Stimulated activated CD8-positive, alpha-beta memory T cell treated with anti-CD3 and anti-CD28 coated beads, Interleukin-2, amount 100 ng/mL, for 1 hour (primary cell): ENCODE measurements around the gene ZNF236.
A peak's percentile ranks its signal among the peaks of the same experiment; 100 is the strongest.

Experiments
- DNase-seq, 2 donors: peaks; one replicate each; pipeline ENCODE4 v3.0.0-alpha.2; 2020; ENCODE audit warnings: low read depth in 2 of 2

The ZNF236 gene

DNA sequence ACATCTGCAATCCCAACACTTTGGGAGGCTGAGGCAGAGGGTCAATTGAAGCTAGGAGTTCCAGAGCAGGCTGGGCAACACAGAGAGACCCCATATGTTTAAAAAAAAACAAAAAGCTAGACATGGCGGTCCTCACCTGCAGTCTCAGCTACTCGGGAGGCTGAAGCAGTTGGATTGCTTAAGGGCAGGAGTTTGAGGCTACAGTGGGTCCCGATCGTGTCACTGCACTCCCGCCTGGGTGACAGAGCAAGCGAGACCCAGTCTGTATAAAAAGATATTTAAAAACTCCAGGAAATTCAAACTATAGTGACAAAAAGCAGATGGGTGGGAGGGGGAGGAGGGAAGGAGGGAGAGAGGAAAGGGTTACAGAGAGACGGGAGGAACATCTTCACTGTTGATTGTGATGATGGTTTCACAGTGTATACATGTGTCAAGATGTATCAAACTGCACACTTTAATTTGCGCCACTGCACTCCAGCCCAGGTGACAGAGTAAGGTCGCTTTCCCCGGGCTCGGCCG is 942 bp upstream of the ZNF236 start:
- no peak for DNase-seq

- peak; percentile 17 to 45 for DNase-seq
These were observed 367 bp upstream of the ZNF236 start for GRCh38 chr18:76821875-76822505.

DNA sequence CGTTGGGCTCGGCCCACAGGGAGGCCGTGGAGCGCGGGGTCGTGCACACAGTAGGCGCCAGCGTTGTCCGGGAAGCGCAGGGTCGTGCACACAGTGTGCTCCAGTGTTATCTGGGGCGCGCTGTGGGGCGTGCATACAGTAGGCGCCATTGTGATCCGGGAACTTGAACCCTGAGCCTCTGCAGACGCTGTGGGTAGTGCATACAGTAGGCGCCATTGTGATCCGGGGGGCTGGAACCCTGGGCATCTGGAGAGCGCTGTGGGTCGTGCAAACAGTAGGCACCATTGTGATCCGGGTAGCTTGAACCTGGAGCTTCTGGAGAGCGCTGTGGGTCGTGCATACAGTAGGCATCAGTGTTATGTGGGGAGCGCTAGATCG is 793 bp downstream of the ZNF236 start:
- no peak for DNase-seq

- DNase-seq: no peak
These were observed 1.2 kb downstream of the ZNF236 start for GRCh38 chr18:76823587-76824011.

DNA sequence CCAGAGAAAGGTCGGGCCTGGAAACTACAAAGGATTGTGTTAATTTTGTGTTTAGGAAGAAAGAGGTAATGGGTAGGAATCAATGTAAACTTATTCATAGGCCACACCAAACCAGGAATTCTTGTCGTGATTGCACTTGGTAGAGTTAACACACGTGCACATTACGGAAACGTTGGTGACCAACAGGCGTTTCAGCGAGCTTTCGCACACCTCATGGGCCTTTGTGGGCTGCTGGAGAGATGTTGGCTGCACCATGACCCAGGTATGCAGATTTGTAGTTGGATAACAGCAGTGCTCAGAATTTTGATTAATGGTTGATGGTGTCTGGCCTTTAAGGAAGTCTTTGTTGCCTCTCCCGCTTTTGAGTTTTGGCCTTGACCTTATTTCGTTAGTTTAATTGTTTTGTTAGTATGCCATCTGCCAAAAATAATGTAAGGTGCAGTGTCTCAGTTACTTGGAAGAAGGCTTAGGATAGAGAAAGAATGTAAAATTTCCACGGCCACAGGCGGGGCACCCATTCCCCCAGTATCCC is 1.9 kb downstream of the ZNF236 start:
- no peak for DNase-seq

DNA sequence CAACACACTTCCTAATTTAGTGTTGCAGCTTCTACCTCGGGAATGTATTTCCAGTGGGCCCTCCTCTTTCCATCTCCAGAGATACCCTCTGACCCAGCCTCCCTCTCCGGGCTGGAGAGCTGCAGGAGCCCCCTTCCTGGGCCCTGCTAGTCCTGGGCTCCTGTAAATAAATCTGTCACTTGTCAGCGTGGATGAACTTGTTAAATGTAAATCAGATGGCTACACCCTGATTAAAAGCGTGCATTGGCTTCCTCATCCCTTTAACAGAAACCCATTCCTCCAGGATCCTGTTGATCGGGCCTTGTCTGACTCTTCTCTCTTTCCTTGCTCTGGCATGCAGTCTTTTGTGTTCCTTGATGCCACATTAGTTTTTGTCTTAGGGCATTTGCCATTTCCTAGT is 2.4 kb downstream of the ZNF236 start:
- DNase-seq: no peak

- no peak for DNase-seq
These were observed 5.1 kb downstream of the ZNF236 start for GRCh38 chr18:76827205-76828200.

- no peak for DNase-seq
These were observed 12.0 kb downstream of the ZNF236 start for GRCh38 chr18:76834379-76834778.

- no peak for DNase-seq
These were observed 13.0 kb downstream of the ZNF236 start for GRCh38 chr18:76835380-76835779.

DNA sequence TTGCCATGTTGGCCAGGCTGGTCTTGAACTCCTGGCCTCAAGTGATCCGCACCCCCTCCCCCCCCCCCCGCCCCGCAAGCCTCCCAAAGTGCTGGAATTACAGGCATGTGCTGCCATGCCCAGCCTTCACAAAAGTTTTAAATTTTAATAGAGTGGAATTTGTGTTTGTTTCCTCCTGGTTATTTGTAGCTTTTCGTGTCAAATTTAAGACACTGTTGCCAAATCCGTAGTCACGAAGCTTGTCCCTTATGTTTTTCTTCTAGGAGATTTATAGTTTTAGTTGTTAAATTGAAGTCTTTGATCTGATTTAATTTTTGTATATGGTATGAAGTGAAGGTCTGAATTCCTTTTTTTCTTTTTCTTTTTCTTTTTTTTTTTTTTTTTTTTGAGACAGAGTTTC is 14.7 kb downstream of the ZNF236 start:
- DNase-seq: no peak

- no peak for DNase-seq
These were observed 15.8 kb downstream of the ZNF236 start for GRCh38 chr18:76838182-76838581.

GRCh38 chr18:76839086-76839794 is 16.9 kb downstream of the ZNF236 start:
- DNase-seq: no peak

DNA sequence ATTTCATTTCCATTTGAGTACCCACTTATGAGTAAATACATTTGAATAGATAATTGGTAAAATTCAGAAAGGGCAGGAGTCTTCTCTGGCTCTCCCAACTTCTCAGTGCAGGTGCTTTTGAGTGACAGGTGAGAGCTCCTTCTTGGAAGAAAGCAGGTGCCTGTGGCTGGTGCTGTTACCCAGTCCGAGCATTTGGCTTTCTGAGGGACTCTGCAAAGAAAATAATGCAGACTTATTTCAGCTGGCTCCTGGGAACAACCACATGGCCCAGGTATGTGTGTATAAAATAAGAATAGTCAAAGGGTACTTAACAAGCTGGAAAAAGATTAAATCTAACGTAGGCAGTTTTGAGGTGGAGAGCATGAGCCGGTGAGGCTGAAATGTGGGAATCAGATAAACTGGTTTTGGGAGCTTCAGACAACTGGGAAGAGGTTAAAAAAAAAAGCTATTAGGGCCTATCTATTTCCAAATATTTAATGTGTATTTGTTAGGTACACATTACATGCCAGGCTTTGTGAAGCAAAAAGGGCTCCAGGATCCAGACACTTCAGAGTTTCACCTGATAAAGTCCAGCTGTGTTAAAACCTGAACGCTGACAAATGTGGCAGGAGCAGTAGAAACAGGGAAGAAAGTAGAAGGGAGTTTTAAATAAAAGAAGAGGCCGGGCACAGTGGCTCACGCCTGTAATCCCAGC is 20.6 kb downstream of the ZNF236 start:
- DNase-seq: no peak

- no peak for DNase-seq
These were observed 21.8 kb downstream of the ZNF236 start for GRCh38 chr18:76844144-76844543.

DNA sequence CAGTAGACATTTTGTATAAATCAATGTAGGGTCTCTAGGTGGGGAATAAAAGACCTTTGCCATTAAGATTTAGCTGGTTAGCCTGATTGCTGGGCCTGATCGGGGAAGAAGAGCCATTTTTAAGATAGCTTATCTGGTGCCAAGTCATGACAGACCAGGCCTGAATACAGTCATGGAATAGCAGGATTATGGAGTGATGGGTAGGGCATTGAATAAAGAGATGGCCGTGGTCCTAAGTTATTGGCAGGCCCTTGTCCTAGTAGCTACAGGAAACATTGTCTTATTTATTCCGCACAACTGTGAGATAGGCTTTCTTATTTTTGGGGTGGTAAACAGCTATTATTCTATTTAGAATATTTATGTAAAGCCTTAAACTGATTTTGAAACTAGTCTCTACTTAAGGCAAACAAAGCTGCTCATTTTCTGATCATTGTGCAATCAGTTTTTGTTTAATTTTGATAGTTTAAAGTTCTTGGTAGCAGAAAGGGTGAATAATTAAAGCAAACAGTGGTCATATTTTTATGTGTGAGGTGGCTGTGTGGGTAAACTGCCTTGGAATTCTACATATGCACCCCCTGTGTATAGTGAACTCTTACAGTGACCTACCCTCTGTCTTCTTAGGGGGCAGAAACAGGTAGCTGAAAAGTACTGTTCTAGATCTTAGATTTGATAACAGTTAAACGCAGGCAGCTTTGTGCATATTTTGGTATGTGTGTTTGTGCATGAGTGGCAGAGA is 22.6 kb downstream of the ZNF236 start:
- no peak for DNase-seq

DNA sequence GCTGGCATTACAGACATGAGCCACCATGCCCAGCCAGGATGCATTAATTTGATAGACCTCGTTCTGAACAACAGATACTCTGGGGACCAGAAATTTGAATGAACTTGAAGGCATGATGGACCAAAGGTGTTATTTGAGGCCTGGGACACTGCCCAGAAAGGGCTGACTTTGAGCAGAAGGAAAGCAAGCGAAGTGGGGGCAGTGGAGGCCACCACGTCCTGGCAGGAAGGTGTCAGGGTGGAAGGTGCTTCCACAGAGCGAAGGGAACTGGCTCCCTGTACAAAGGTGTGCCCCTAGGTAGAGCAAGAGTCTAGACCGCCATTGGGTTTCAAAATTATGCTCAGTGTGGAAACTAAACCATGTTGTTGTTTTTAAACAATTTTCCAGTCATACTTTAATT is 23.9 kb downstream of the ZNF236 start:
- DNase-seq: no peak

DNA sequence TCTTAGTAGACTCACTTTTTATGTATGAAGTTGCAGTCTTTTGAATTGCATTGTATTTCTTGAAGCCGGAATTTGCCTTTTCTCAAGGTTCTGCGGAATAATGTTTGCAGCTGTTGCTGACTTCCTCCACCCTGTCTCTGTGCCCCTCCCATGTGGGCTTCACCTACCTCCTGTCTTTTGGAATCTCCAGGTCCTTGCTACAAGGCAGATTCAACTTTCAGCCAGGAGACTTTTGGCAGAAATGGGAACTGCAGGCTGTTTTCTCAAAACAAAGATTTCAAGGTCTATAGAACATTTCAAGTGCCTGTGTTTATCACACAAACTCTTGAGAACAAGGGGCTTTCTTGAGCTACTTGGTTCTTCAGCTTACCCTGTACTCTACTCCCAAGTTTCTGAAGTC is 25.6 kb downstream of the ZNF236 start:
- no peak for DNase-seq

DNA sequence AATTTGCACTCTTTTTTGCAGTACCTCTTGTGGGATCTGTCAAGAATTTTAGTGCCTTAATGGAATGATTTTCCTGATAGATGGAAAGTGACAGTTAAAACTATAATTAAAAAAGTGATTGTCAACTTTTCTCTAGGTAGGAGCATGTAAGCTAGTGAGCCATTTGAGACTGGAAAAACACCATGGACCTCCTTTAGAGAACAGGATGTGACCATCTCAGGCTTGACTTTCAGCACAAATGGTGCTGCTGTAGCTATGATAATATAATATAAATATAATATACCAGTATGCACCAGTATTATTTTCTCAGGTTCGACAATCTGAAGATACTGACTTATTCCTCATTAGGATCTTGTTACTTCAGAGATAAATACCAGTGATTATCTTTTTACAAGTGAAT is 27.8 kb downstream of the ZNF236 start:
- no peak for DNase-seq

GRCh38 chr18:76855594-76855993 is 33.2 kb downstream of the ZNF236 start:
- DNase-seq: no peak

DNA sequence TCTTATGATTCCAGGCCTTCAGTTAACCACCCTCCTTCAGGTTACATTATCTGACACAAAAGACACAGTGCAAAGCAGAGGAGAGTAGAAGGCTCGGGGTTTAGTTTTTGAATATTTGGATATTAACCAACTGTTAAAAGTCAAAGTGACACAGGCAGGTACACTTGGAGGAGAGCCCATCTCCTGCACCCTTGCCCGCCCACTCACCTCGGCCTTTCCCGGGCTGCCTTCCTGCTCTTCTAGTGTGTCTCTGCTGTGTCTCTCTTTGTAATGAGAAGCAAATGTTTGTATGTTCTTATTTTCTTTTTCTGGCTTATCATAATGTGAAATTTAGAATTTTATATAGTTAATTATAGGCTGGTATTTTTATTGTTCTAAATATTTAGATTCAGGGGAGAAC is 35.1 kb downstream of the ZNF236 start:
- DNase-seq: no peak
